PC-3 (cell line): ENCODE measurements around the gene CSMD2. TPM values are rescaled to one million over a fixed set of nuclear protein-coding genes. Genes with fewer than 3 reads are reported as not detected.

Experiments
- ATAC-seq: fragments of 200-7000 bp; cut with Tn5 transposase; 2 replicates; pipeline ENCODE4 v1.9.1; 2020; ENCODE audit warnings: mild to moderate bottlenecking, moderate library complexity
- BruUV-seq: library from RNA; stranded (reverse); fragments of 400-500 nt; replicated peaks from 2 replicates; lab custom pipeline; 2021; lab: Mats Ljungman, UMichigan
- CTCF ChIA-PET: fragments of 300-600 bp; sonication (Branson Sonifier 250); formaldehyde crosslinking; loops from one replicate; lab custom pipeline; 2022; ENCODE audit warnings: antibody characterized with exemption; lab: Charles Lee
- POLR2A ChIA-PET: fragments of 300-600 bp; sonication (Branson Sonifier 250); formaldehyde crosslinking; loops from one replicate; lab custom pipeline; 2022; ENCODE audit warnings: antibody characterized with exemption; ENCODE audit not compliant: unreplicated experiment; lab: Charles Lee
- DNase-seq: peaks from one replicate; pipeline ENCODE4 v3.0.0-alpha.2; 2015
- H2AFZ ChIP-seq: fragments of 300-600 bp; sonication (generic); 2 replicates; pipeline ENCODE4 v1.6.0; 2016; ENCODE audit warnings: antibody characterized with exemption, low read length
- H3F3A ChIP-seq: fragments of 300-600 bp; sonication (generic); one replicate; pipeline ENCODE4 v1.6.0; 2017; ENCODE audit warnings: antibody characterized with exemption, low read length, control low read depth, mild to moderate bottlenecking; ENCODE audit not compliant: unreplicated experiment
- H3K27ac ChIP-seq: fragments of 300-600 bp; sonication (generic); 2 replicates; pipeline ENCODE4 v1.5.1; 2016; ENCODE audit warnings: mild to moderate bottlenecking, low read length
- H3K27me3 ChIP-seq: fragments of 300-600 bp; sonication (generic); 2 replicates; pipeline ENCODE4 v1.6.1; 2016; ENCODE audit warnings: low read length, mixed read lengths
- H3K36me3 ChIP-seq: fragments of 300-600 bp; sonication (generic); 2 replicates; pipeline ENCODE4 v1.6.1; 2016; ENCODE audit warnings: low read depth, mixed run types, low read length, mixed read lengths
- H3K4me1 ChIP-seq: fragments of 300-600 bp; sonication (generic); 2 replicates; pipeline ENCODE4 v1.5.1; 2016; ENCODE audit warnings: low read length; ENCODE audit not compliant: insufficient read depth
- H3K4me2 ChIP-seq: fragments of 300-600 bp; sonication (generic); 2 replicates; pipeline ENCODE4 v1.6.0; 2016; ENCODE audit warnings: low read length
- H3K4me3 ChIP-seq: fragments of 300-600 bp; sonication (generic); 2 replicates; pipeline ENCODE4 v1.5.1; 2016; ENCODE audit warnings: mild to moderate bottlenecking, low read length, mixed read lengths
- H3K79me2 ChIP-seq: fragments of 300-600 bp; sonication (generic); 2 replicates; pipeline ENCODE4 v1.6.1; 2017; ENCODE audit warnings: low read length, mixed read lengths
- H3K9ac ChIP-seq: fragments of 300-600 bp; sonication (generic); 2 replicates; pipeline ENCODE4 v1.6.0; 2016; ENCODE audit warnings: mild to moderate bottlenecking, low read length
- H3K9me2 ChIP-seq: fragments of 300-600 bp; sonication (generic); replicated peaks from 2 replicates; pipeline ENCODE4 v1.6.1; 2016; ENCODE audit warnings: mixed run types, low read length, mixed read lengths
- H3K9me3 ChIP-seq: fragments of 300-600 bp; sonication (generic); 2 replicates; pipeline ENCODE4 v1.6.1; 2016; ENCODE audit warnings: low read length, mixed read lengths
- H4K20me1 ChIP-seq: fragments of 300-600 bp; sonication (generic); 2 replicates; pipeline ENCODE4 v1.6.1; 2016; ENCODE audit warnings: low read length, mixed read lengths
- CTCF ChIP-seq: fragments of 300-600 bp; sonication (generic); conservative IDR thresholded peaks from 2 replicates; pipeline ENCODE4 v1.5.1; 2017; ENCODE audit warnings: antibody characterized with exemption, low read depth, mild to moderate bottlenecking, low read length
- EZH2 ChIP-seq: fragments of 300-600 bp; sonication (generic); IDR thresholded peaks from one replicate; pipeline ENCODE4 v1.6.1; 2017; ENCODE audit warnings: antibody characterized with exemption, mild to moderate bottlenecking, low read length; ENCODE audit not compliant: unreplicated experiment
- EZH2phosphoT487 ChIP-seq: fragments of 300-600 bp; sonication (generic); IDR thresholded peaks from 2 replicates; pipeline ENCODE4 v1.6.1; 2018; ENCODE audit warnings: mild to moderate bottlenecking, antibody characterized with exemption, low read length, borderline replicate concordance
- intact Hi-C: fragments of 100-400 bp; cut with micrococcal nuclease; formaldehyde crosslinking; loops from 2 replicates; pipeline ENCODE4 v1.9.0; 2023
- total RNA-seq: library from RNA; depleted of rRNA; stranded (reverse); fragments of >200 nt; gene quantifications from 2 replicates; pipeline ENCODE4 v1.2.3, GENCODE V29; 2014

Gene CSMD2
- total RNA-seq, 1 experiment from 2014 or later, result not detected

GRCh38 chr1:33972676-33973395 lies 192.2 kb downstream of the CSMD2 start:
- Histone ChIP-seq H3K9me3 (no peaks in the 10 kb centered on the region), H3K4me3 (no peak overlapping the region), H3K79me2 (no peaks in the 10 kb centered on the region), H3K27me3 (0 out of 2 replicates have a peak, but pooled peaks cover 6% of the 10 kb centered on the region), H3K9me2 (no peaks in the 10 kb centered on the region), H2AFZ (no peak overlapping the region), H3K9ac (no peak overlapping the region), H4K20me1 (no peaks in the 10 kb centered on the region), H3K27ac (no peak overlapping the region), H3K36me3 (no peaks in the 10 kb centered on the region), H3F3A (no peaks in the 10 kb centered on the region), H3K4me1 (no peaks in the 10 kb centered on the region), H3K4me2 (no peak overlapping the region)
- BruUV-seq, result no TSS peak
- ChIA-PET CTCF (no interaction called here), POLR2A (no interaction called here)
- DNase-seq (no peak), ATAC-seq (no peak)
- TF ChIP-seq CTCF (no peak), EZH2 (no peak), EZH2phosphoT487 (no peak)
- intact Hi-C loops, result no loop called here

GRCh38 chr1:33971913-33972312 lies 193.1 kb downstream of the CSMD2 start:
- Histone ChIP-seq H3K9me3 (no peaks in the 10 kb centered on the region), H3K9me2 (no peaks in the 10 kb centered on the region), H4K20me1 (no peaks in the 10 kb centered on the region), H3K36me3 (no peaks in the 10 kb centered on the region), H3K9ac (no peak overlapping the region), H3K4me1 (no peaks in the 10 kb centered on the region), H3K79me2 (no peaks in the 10 kb centered on the region), H3K4me2 (no peak overlapping the region), H3K27ac (no peak overlapping the region), H2AFZ (no peak overlapping the region), H3K27me3 (0 out of 2 replicates have a peak, but pooled peaks cover 6% of the 10 kb centered on the region), H3K4me3 (no peak overlapping the region), H3F3A (no peaks in the 10 kb centered on the region)
- intact Hi-C loops, result no loop called here
- no TSS peak for BruUV-seq
- POLR2A ChIA-PET, result no interaction called here
- no peak for DNase-seq
- no peak for ATAC-seq
- no peak for TF ChIP-seq EZH2
- TF ChIP-seq CTCF, result no peak
- TF ChIP-seq EZH2phosphoT487, result no peak
- CTCF ChIA-PET, result no interaction called here

GRCh38 chr1:33971018-33971710 lies 193.9 kb downstream of the CSMD2 start:
- Histone ChIP-seq H2AFZ (no peak overlapping the region), H3K4me2 (no peak overlapping the region), H3K79me2 (no peaks in the 10 kb centered on the region), H3K4me1 (no peaks in the 10 kb centered on the region), H3K27me3 (0 out of 2 replicates have a peak, but pooled peaks cover 6% of the 10 kb centered on the region), H3K27ac (no peak overlapping the region), H3F3A (no peaks in the 10 kb centered on the region), H3K9ac (no peak overlapping the region), H3K9me2 (no peaks in the 10 kb centered on the region), H3K4me3 (no peak overlapping the region), H3K9me3 (no peaks in the 10 kb centered on the region), H3K36me3 (no peaks in the 10 kb centered on the region), H4K20me1 (no peaks in the 10 kb centered on the region)
- no peak for ATAC-seq
- ChIA-PET POLR2A (no interaction called here), CTCF (no interaction called here)
- no peak for TF ChIP-seq EZH2phosphoT487
- no peak for TF ChIP-seq EZH2
- TF ChIP-seq CTCF, result no peak
- no TSS peak for BruUV-seq
- intact Hi-C loops, result no loop called here
- no peak for DNase-seq
